ENCODE results near the gene FCRL6.

FCRL6 gene, protein sequence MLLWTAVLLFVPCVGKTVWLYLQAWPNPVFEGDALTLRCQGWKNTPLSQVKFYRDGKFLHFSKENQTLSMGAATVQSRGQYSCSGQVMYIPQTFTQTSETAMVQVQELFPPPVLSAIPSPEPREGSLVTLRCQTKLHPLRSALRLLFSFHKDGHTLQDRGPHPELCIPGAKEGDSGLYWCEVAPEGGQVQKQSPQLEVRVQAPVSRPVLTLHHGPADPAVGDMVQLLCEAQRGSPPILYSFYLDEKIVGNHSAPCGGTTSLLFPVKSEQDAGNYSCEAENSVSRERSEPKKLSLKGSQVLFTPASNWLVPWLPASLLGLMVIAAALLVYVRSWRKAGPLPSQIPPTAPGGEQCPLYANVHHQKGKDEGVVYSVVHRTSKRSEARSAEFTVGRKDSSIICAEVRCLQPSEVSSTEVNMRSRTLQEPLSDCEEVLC

DNA sequence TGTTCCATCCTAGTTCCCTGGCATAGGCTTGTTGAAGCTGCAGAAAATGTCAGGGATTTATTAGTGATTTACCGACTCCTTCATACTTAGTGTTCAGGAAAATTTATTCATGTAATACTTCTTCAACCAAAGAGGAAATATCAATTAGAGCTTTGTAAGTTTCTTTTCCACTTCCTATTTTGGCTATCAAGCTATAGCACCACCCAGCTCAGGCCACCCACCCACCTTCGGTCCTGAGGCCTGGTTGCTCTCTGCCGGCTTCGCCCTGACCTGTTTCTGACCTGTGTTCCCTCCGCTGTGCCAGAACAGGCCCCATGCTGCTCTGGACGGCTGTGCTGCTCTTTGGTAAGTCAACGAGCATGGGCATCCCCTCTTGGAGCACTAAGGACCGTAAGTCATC is at the start of gene FCRL6:
Gene FCRL6 (plus strand): TSS at position 250 of the 400 bp plus-strand sequence. CDS start 65 bp downstream, at position 315.
- no peak for DNase-seq (ENCODE audit: insufficient read length, low spot score)
- no peak for FAIRE-seq

DNA sequence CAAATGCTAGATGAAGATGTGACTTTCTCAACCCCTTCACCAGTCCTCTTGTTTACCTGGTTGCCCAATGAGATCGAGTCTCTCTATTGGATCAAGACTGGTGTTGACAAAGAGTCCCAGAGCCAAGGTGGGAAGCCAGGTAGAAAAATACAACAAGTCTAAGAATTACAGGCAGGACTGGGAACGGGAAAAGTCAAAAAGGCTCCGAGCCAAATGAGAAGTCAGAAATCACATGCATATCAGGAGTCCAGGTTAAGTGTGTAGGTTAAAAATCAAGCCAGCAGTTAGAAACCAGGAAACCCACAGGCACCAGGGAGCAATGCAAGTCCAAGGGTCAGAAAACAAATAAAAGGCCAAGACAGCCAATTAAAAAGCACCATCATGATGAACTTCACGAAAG is 48.8 kb upstream of the FCRL6 start:
- DNase-seq (ENCODE audit: insufficient read length, low spot score) (no peak), FAIRE-seq (no peak)

DNA sequence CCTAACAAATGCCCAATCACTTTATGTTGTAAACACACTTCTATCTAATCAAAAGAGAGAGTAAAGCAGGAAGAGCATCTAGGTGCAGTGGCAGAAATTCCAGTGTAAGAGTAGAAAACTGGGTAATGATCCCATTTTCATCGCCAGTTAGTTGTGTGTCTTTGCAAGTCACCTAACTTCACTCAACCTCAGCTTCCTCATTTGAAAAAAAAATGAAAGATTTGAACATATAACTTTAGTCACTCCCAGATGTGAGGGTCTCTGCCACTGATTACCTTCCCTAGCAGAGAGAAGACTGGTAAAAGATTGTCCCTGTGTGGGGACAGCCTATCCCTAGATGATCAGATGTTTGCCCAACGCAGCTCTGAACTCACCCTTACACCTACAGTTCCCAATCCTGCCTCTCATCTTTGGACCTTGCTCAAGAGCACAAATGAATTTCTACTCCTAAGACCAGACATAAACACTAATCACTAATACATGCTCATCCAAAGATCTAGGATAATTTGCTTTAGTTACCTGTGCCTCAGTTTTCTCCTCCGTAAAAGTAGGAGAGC is 46.6 kb upstream of the FCRL6 start:
- FAIRE-seq (no peak), DNase-seq (ENCODE audit: insufficient read length, low spot score) (no peak)

DNA sequence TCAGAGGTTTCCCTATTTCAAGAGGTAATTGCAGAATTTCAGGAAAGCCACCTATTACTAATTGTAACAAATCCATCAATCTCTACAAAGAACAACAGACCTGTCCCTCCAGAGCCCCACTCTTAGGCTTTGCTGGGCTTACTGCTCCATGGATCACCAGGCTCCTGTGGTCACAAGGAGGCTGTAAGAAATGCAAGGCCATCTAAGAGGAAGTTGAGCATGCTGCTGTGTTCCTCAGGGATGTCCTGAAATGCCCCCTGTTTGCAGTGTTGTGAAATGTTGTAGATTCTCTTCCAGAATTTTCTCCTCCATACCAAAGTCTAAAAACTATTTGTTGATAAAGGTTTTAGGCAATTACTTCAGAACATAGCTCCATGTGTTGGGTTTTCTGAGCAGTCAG is 45.8 kb upstream of the FCRL6 start:
- DNase-seq (ENCODE audit: insufficient read length, low spot score) (no peak), FAIRE-seq (no peak)

DNA sequence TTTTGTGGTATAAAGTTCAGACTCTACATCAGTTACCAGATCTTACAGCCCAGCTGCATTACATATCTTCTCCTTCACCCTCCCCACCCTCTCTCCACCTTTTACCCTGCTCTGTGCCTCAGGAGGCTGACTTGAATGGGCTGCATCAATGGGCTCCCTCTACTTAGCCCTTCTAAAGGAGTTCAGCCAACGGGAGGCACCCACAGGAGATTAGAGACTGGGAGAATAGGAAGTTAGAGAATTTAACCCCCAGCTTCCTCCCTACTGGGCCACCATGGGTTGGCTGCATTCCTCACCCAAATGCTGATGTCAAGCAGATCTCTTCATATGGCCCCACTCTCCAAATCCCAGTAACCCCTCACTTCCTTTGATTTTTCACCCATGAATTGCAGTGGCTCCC is 38.5 kb upstream of the FCRL6 start:
- FAIRE-seq: no peak
- DNase-seq (ENCODE audit: insufficient read length, low spot score): no peak

DNA sequence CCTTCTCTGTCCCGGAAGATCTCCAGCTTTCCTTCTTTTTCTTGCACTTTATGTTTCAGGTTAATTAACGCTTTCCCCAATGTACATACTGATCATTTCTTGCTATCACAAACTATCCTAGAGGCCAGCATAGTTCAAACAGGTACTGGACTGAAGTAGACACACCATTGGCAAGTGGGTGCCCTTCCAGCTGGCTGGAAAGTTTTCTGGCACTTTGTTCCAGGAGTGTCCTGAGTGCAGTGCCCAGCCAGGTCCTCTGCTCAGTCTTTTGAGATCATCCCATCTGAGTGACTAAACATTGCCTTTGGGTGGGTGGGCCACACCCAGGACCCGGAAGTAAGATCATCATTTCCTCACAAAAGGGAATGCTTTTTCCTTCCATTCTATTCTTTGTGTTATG is 36.4 kb upstream of the FCRL6 start:
- no peak for DNase-seq (ENCODE audit: insufficient read length, low spot score)
- no peak for FAIRE-seq

DNA sequence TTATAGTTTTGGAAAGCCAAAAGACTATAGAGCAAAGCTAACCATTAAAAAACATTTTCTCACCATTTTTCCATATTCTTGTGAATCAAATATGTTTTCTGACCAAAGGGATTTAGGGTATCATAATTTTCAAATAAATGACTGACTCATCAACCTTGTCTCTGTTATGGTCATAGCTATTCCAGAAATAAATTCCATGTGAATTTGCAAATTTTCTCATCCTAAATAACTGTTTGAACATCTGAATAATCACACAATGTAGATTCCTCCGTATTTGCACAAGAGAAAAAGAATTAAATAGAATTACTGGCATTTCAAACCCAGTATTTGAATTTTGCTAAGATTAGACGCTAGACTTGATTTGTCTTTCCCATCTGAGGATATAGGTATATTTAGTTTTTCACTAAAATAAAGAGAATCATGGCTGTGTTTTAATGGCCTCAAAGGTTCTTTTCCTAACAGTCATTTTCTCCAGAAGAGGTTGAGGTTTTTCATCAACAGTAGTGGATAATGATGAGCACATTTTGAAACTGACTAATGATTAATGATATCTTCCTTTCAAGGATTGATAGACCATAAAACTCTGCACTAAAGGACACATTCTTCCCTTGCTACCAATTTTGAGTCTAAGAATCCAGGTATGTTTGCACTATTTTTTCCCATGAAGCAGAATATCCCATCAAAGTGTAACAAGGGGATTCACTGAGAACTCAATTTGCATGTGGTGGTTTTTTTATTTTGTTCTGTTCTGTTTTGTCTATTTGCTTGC is 30.8 kb upstream of the FCRL6 start:
- FAIRE-seq: no peak
- DNase-seq (ENCODE audit: insufficient read length, low spot score): no peak

DNA sequence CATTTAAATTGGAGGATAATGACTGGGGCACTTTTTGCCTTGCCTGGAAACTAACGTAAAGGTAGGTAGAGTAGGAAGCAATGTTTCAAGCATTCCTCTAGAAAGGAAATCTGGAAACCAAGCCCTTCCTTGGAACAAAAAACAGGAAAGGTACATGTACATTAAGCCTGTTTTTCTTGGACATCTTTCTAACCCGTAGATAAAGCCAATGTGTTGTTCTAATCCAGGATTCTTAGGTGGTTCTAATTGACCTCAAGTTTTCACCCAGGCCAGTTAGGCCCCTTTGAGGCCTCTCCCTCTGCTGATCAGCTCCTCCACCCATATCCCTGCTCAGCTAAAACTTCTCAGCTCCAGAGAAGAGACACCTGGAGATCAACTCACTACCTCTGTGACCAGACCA is 27.7 kb upstream of the FCRL6 start:
- DNase-seq (ENCODE audit: insufficient read length, low spot score) (no peak), FAIRE-seq (no peak)

DNA sequence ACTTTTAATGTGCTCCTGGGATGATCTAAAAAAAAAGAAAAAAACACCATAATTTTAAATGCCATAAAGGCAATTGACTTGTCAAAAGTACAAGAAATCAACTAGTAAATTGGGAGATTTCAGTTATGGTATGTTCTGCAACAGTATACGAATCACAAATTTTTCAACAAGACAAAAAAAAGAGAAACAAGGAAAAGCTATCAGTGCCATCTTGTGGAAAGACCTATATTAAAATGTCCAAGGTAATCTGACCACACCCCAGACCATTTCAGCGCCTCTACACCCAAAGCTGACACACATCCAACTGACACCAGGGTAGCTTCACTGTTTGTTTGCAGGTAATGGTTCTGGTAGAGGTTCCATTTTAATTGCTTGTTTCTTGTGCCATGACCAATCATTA is 26.4 kb upstream of the FCRL6 start:
- no peak for FAIRE-seq
- no peak for DNase-seq (ENCODE audit: insufficient read length, low spot score)

DNA sequence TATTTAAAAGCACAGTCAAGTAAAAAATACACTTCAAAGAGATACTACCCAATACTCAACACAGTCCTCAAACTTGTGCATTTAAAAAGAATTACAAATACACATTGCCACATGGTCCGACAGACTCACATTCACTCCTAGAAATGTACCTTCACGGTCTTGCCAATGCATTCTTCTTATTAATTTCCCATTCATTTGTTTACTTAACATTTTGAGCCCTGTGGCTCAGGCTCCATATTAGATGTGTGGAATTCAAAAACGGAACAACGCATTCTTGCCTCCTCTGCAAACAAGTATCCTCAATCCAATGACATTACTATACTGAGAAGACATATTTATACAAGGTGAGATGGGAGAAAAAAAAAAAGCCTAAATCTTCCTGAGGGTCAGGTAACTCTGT is 23.9 kb upstream of the FCRL6 start:
- no peak for DNase-seq (ENCODE audit: insufficient read length, low spot score)
- FAIRE-seq: no peak

DNA sequence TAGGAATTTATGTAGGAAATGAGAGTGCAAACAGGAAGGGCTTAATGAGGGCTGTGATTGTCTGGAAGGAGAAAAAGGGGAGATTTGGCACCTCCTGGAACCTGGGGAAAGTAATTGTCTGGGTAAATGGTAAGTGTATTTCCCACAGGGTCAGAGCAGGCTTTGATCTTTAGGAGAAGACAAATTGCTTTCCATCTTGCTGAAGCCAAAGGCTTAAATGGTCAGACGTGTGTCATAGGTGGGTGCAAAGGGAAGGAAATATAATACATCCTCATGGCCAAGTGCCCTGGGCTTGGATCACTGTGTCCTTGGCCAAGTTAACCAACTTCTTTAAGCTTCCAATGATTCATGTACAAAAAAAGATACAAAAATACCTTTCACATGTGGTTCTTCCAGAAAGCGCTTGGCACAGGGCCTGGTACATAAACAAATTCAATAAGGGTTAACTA is 22.7 kb upstream of the FCRL6 start:
- FAIRE-seq (no peak), DNase-seq (ENCODE audit: insufficient read length, low spot score) (no peak)

DNA sequence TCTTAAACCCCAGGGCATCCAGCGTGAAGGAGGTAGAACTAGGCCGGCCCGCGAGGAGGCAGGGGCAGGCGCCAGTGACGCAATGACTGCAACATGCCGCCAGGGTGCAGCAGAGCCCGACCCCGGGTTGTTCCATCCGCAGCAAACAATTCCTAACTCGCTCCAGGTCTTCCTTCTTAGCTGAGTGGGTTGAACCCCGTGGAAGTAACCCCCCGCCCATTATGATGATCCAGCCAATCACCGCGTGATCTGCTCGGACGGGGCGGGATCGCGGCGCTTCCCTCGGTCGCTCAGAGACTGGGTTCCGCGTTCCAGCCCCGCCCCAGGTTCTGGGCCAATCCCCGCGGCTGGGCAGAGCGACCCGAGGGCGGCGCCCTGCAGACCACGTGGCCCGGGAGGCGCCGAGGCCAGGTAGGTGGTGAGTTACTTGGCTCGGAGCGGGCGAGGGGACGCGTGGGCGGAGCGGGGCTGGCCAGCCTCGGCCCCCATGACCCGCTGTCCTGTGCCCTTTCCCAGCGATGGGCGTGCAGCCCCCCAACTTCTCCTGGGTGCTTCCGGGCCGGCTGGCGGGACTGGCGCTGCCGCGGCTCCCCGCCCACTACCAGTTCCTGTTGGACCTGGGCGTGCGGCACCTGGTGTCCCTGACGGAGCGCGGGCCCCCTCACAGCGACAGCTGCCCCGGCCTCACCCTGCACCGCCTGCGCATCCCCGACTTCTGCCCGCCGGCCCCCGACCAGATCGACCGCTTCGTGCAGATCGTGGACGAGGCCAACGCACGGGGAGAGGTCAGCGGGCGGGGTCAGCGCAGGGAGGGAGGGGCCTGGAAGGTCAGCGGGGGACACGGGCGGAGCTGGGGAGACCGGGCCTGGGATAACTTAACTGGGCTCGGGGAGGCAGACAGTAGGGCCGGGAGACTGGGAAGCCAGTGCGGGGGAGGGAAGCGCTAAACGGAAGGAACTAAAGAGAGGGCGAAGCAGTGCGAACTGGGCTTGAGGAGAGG is 21.3 kb upstream of the FCRL6 start, which contains the start of gene DUSP23:
Gene DUSP23 (plus strand): TSS at position 380 of the 1,000 bp plus-strand sequence. CDS start 139 bp downstream, at position 519.
- FAIRE-seq (peak; percentile 97), DNase-seq (ENCODE audit: insufficient read length, low spot score) (peak; percentile 89)

DNA sequence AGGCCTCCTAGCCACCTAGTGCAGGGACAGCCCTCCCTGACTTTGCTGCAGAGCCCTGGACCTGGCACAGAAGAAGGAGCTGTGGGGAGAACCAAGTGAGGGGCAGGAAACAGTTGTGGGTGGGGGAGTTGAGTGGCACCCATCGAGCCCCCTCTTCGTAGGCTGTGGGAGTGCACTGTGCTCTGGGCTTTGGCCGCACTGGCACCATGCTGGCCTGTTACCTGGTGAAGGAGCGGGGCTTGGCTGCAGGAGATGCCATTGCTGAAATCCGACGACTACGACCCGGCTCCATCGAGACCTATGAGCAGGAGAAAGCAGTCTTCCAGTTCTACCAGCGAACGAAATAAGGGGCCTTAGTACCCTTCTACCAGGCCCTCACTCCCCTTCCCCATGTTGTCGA is 20.2 kb upstream of the FCRL6 start:
- FAIRE-seq: no peak
- no peak for DNase-seq (ENCODE audit: insufficient read length, low spot score)

DNA sequence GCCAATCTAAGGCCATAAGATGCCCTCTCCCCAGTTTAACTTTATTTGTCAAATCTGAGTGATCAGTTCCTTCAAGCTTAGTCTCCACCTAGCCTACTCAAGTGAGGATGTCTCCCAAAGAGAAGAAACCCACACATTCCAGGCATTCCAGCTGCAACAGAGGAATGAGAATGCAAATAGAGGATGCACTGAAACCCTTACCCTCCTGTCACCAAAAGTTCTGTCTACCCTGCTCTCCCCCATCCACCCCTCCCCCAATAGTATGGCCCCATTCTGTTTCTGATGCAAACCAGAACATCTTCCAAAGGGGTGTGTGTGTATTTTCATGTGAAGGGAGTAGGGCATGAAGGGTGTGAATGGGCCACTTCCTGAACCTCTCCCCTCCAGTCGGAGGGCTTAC is 18.4 kb upstream of the FCRL6 start:
- FAIRE-seq (no peak), DNase-seq (ENCODE audit: insufficient read length, low spot score) (no peak)

DNA sequence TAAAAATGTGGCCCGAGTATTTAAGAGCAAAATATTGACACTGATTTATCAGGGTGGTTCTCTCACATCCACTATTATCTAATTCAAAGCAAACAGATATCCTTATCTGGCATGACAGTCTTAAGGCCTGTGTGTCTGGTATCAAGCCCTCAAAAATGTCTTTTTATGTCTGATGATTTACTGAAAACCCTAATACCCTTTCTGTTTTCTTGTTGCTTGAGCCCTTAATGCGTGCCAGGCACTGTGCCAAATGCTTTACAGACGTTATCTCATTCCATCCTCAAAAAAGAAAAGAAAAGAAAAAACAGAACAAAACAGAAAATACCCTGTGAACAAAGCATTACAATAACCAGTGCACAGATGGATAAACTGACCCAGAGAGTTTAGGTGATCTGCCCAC is 15.7 kb upstream of the FCRL6 start:
- DNase-seq (ENCODE audit: insufficient read length, low spot score) (no peak), FAIRE-seq (no peak)

DNA sequence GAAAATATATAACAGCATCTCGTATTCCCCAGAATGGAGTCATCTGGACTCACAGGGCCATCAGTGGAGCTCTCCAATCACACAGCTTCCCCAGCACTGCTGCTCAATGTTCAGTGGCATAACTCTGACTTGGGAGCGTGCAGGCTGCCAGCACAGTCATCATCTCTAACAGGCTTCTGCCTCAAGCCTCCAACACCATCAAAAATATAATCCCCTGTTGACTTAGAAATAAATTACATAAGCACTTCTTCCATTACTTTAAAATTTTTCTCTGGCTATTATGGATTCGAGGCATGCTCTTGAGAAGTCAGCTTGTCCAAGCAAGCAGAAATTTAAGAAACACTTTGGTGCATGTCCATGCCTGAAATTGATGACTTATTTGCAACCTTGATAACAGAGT is 15.2 kb upstream of the FCRL6 start:
- FAIRE-seq (no peak), DNase-seq (ENCODE audit: insufficient read length, low spot score) (no peak)

DNA sequence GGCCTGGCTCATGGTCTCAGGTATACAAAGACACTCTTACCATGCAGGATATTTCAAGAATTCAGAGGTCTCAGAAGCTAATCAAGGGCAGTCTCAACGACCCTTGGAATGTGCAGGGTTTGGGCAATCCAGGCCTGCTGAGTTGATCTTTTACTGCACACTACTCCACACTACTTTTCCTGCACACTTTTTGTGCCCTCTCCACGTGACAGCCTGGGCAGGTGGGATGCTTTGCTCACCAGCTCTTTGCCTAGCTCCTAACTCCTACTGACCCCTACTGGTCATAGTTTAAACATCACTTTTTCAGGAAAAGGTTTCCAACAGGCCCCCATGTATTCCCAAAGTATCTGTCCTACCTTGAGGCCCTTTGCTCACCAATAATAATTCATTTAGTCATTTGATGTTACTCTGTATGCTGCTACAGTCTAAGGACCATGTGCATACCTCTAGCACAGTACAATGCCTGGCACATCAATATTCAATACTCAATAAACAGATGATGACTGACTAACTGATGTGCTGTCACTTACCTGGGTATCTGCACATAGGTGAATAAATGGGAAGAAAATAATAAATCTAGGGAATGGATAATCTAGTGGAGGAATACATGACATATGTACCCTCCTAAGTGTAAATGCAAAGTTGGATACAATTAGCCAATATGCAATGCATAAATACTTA is 11.8 kb upstream of the FCRL6 start:
- DNase-seq (ENCODE audit: insufficient read length, low spot score): no peak
- FAIRE-seq: no peak

DNA sequence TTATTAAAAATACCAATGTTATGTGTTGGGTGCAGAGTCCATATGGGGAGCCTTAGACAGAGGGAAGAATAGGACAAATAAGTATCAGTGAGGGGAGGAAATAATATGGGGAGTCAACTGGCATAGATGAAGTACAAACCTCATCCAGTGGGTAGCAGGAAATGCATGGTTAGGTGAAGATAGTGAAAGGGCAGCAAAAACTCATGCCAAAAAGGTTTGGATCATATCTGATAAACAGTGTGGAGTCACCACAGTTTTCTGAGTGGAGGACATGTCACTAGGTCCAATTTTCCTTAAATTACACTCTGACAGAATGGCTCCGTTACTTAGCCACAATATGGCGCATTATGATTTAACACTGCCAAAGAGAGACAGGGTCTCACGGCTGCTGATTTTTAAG is 11.1 kb upstream of the FCRL6 start:
- no peak for FAIRE-seq
- DNase-seq (ENCODE audit: insufficient read length, low spot score): no peak

DNA sequence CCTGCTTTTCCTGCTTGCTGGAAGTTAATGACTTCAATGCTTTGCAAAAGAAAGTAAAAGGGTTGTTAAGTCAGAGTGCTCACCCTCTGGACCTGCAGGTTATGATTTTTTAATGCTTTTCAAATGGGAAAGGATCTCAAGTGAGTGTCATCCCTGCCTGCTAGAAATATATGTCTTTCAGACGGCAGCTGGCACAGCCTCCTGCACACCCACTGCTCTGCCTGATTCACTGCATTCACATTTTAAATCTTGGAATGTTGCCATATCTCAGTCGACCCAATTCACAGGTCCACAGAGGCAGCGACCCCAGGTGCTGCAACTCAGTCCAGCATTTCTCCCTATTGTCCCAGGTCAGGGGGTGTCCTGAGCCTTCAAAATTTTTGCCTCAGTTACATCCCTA is 10.7 kb upstream of the FCRL6 start:
- DNase-seq (ENCODE audit: insufficient read length, low spot score) (no peak), FAIRE-seq (no peak)

DNA sequence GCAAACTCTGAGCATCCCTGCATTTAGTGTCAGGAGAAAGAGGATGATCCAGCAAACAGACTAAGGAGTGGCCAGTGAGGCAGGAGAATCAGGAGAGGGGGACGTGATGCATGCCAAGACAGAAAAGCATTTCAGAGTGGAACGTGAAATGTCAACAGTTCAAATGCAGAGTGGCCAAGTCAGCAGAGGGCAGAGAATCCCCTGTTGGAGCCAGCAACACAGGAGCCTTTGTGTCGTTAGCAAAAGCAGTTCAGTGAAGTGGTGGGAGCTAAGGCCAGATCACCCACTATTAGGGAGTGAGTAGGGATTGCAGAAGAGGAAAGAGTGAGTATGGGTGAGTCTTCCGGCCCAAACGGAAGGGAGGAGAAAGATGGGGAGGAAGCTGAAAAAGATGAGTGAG is 6.6 kb upstream of the FCRL6 start:
- DNase-seq (ENCODE audit: insufficient read length, low spot score) (no peak), FAIRE-seq (no peak)
